NCI-H2107 treated with DMSO at 0.1 percent for 48 hours (cell line): Measurements from ENCODE around the gene ESR2.

Source experiments
- DNase-seq: peaks from one replicate; lab custom pipeline; 2025; ENCODE audit not compliant: unreplicated experiment; lab: John Stamatoyannopoulos, UW

ESR2 gene

GRCh38 chr14:64272019-64272418 is 22.2 kb downstream of the ESR2 start:
- no peak for DNase-seq

DNA sequence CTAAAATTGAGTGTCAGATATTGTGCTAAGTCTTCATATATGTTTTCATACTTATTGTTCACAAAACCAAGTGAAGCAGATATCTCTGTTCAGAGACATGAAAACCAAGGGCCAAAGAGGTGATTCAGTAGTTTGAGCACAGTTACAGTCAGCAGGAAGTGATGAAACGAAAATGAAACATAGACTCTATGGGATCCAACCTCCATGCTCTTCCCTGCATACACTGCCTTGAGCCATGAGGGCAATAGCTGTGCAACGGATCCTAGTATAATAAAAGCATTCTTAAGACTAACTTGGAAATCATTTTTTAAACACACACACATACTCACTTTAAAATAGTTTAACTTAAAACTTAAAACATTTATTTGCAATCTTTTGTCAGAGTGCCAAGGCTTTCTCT is 27.9 kb downstream of the ESR2 start:
- DNase-seq, result no peak

DNA sequence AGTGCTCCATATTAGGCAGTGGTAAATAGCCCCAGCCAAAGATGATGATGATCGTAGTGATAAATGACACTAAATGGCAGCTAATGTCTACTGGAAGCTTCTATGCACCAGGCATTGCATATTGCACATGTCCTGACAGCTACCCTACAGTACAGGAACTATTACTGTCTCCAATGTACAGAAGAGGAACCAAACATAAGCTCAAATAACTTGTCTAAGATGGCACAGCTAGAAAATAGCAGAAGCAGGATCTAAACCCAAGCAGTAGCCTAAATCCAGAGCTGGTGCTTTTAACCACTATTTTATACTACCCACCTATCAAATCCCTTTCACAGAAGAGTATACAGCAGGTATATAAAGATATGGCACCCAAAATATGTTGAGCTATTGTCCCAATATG is 28.9 kb downstream of the ESR2 start:
- DNase-seq, result no peak

DNA sequence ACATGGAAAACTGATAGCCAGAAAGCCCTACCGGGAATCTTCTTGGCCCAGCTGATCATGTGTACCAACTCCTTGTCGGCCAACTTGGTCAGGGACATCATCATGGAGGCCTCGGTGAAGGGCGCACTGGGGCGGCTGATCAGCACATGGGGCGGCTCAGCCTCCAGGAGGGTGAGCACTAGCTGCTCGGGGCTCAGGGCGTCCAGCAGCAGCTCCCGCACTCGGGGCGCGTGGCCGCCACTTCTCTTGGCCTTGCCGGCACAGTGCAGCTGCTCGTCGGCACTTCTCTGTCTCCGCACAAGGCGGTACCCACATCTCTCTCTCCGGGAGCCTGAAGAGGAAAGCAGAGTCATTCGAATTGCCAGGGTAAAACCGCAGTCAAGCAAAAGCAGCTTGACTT is 33.8 kb downstream of the ESR2 start:
- DNase-seq, result no peak

DNA sequence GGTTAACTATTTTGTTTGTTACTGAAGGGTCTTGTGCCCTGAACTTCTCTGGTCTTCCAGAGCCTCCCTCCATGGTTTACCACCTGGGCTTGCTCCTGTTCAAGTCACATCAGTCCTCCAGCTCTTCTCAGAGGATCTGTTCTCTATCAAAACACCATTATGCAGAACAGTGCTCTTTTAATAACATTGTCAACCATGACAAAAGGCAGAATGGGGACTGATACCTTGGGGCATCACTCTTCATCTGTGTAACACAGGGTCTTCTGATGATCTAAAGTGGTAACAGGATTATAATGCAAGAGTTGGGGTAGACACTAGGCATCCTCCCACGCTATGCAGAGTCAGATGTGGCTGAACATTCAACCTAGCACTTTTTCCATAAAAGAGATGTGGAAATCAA is 38.4 kb downstream of the ESR2 start:
- DNase-seq, result no peak

DNA sequence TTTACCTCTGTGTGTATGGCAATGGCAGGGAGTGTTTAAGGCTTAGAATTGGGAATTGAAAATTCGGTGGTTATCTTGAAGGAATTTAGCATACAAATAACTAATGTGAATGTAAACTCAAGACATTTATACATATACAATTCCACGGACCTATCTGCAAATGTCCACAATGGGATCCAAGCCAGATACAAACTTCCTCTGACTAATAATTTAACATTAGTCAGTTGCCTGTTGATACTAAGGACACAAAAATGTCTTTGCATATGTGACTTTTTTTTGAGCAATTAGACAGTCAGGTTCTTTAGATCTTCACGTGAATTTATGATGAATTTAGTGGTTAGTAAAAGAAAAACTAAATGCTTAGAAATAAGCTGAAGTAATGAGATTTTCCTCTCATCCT is 40.5 kb downstream of the ESR2 start:
- no peak for DNase-seq

DNA sequence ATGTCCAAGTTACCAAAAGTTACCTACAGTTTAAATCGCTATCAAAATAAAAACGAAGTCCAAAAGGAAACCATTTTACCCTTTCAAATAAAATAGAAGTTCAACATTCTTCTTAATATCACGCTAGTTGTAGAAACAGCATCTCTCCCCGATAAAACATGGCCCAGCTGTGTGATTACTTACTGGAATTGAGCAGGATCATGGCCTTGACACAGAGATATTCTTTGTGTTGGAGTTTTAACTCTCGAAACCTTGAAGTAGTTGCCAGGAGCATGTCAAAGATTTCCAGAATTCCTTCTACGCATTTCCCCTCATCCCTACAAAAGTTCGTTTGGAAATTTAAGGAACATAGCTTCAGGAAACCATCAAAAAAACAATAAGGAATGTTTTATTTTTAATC is 44.8 kb downstream of the ESR2 start:
- no peak for DNase-seq

- no peak for DNase-seq
Measured at GRCh38 chr14:64248689-64249088, 45.5 kb downstream of the ESR2 start.

GRCh38 chr14:64247195-64247594 is 47.0 kb downstream of the ESR2 start:
- DNase-seq, result no peak

GRCh38 chr14:64246688-64247087 is 47.5 kb downstream of the ESR2 start:
- no peak for DNase-seq

DNA sequence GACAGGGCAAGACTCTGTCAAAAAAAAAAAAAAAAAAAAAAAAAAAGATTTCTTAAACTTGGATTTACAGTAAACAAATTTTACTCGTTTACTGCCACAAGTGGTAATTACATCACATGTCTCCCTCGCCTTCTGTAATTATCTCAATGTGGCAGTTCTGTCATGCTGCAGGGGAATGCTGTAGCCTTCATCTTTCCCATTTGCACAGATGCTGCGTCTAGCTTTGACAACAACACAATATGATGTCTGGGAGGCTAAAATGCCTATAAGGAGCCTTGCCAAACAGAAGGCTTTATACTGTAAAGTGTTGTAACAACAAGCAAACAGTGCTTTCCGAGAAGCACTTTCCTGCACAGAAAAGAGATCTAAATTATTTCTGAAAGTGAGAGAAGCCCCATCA is 48.7 kb downstream of the ESR2 start:
- no peak for DNase-seq

DNA sequence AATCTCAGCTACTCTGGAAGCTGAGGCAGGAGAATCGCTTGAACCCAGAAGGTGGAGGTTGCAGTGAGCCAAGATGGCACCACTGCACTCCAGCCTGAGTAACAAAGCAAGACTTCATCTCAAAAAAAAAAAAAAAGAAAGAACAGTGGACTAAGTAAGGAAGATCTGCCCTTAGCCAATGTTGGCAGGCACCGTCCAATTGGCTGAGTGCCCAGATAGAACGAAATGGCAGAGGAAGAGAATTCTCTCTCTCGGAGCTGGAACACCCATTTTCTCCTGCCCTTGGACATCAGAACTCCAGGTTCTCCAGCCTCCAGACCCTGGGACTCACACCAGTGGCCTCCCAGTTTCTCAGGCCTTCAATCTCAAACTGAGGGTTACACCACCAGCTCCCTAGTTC is 49.9 kb downstream of the ESR2 start:
- no peak for DNase-seq

GRCh38 chr14:64238631-64239030 is 55.5 kb downstream of the ESR2 start:
- DNase-seq, result no peak

GRCh38 chr14:64238049-64238448 is 56.1 kb downstream of the ESR2 start:
- DNase-seq, result no peak

- peak; percentile 60 for DNase-seq
Measured at GRCh38 chr14:64235652-64236640, 58.2 kb downstream of the ESR2 start.

- peak; percentile 59 for DNase-seq
Measured at GRCh38 chr14:64234877-64235651, 59.1 kb downstream of the ESR2 start.

- no peak for DNase-seq
Measured at GRCh38 chr14:64233531-64234190, 60.5 kb downstream of the ESR2 start.

GRCh38 chr14:64232944-64233343 is 61.2 kb downstream of the ESR2 start:
- DNase-seq, result no peak

GRCh38 chr14:64232095-64232838 is 61.9 kb downstream of the ESR2 start:
- no peak for DNase-seq

DNA sequence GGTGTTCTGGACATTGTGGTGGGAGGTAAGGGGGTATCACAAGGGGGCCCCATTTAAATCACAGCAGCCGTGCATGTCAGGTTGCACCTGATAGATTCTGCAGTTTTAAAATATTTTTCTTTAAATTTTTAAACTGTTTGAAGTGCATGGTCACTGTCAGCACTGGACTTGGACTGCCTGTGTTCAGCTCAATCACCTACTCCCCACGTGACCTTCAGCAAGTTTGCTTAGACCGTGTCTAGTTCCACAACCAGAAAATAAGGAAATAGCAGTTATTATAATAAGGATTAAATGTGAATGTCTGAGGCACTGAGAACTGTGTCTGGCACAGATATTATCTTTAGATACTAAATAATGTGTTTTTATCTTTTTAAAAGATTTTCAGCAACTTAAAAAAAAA is 64.7 kb downstream of the ESR2 start:
- no peak for DNase-seq

DNA sequence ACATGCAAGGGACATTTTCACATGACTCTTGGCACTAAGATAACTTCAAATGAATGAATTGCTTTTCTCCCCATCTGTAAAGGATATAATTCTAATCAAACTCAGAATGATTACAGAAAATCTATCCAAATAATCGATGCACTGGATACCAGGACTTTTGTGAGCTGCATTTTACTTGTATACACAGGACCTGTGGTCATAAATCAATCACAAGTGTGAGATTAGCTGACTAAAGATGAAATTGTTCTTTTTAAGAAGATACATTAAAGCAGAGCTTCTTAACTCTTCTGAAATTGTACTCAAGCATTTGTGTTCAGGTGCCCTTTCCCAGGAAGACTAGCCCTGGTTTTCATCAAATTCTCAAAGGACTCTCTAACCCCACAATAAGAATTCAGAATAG is 66.3 kb downstream of the ESR2 start:
- DNase-seq, result no peak
